ENCODE data around the gene MED23. TPM values are rescaled to one million over a fixed set of nuclear protein-coding genes. Genes with fewer than 3 reads are reported as not detected.

MED23 gene
- total RNA-seq, 4 donors from 2014 or later, result 42.6 to 54.7 (median 46.7) TPM

- WGBS, 2 donors, result 95 to 98% methylated on average over 4 of the region's 4 CpGs
- no peaks in the 10 kb centered on the region for H3K4me1 ChIP-seq
- H3K4me3 ChIP-seq (replicated peaks in 1 of 3), result no peak overlapping the region
- H3K9me3 ChIP-seq, result no peaks in the 10 kb centered on the region
- no peak overlapping the region for H3K27ac ChIP-seq
- no peaks in the 10 kb centered on the region for H3K27me3 ChIP-seq
- DNase-seq, result no peak
- TF ChIP-seq, protein P1, sequence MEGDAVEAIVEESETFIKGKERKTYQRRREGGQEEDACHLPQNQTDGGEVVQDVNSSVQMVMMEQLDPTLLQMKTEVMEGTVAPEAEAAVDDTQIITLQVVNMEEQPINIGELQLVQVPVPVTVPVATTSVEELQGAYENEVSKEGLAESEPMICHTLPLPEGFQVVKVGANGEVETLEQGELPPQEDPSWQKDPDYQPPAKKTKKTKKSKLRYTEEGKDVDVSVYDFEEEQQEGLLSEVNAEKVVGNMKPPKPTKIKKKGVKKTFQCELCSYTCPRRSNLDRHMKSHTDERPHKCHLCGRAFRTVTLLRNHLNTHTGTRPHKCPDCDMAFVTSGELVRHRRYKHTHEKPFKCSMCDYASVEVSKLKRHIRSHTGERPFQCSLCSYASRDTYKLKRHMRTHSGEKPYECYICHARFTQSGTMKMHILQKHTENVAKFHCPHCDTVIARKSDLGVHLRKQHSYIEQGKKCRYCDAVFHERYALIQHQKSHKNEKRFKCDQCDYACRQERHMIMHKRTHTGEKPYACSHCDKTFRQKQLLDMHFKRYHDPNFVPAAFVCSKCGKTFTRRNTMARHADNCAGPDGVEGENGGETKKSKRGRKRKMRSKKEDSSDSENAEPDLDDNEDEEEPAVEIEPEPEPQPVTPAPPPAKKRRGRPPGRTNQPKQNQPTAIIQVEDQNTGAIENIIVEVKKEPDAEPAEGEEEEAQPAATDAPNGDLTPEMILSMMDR (IDR thresholded peaks at IDR 0.05), result no peak
- no peak for TF ChIP-seq POLR2A (IDR thresholded peaks at IDR 0.05)
- H3K36me3 ChIP-seq, result peaks cover 50 to 64% of the 10 kb centered on the region in 2 donors
- intact Hi-C loops (cut with DNase I), result no loop called here
Measured at GRCh38 chr6:131615275-131615674, 12.8 kb downstream of the MED23 start.

DNA sequence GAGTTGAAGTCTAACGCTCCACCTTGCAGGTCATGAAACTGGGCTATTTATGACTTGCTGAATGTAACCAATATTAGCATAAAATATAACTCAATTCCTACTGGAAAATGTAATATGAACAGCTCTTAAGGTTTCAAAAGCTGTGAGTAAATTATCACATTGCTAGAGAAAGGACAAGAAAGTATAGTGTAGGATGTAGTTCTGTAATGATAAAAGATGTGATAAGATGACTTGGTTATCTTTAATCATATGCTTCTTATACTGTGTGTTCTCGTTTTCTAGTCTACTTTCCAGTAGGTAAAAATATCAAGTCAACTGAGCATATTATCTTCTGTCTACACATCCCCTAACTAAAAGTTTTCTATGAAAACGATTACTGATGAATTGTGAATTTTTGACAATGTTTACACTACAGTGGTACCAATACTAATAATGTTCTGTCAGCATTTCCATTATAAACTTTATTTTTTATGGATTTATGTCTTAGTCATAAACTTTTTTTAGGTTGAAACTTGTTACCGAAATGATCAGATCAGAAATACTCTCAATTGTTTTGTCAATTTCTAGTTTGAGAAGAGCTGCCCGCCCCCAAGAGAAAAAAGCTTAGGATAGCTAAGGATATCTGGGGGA, 14.6 kb downstream of the MED23 start:
- WGBS, 2 donors, result 93 to 95% methylated on average over 5 of the region's 5 CpGs
- Histone ChIP-seq H3K36me3 (peaks cover 43 to 59% of the 10 kb centered on the region in 2 donors), H3K27me3 (no peaks in the 10 kb centered on the region), H3K27ac (no peak overlapping the region), H3K4me1 (no peaks in the 10 kb centered on the region), H3K9me3 (no peaks in the 10 kb centered on the region), H3K4me3 (replicated peaks in 1 of 3) (no peak overlapping the region)
- no peak for DNase-seq
- TF ChIP-seq, protein P1 (IDR thresholded peaks at IDR 0.05), result no peak
- TF ChIP-seq POLR2A (IDR thresholded peaks at IDR 0.05), result no peak
- intact Hi-C loops (cut with DNase I), result no loop called here

GRCh38 chr6:131602781-131603312, 25.2 kb downstream of the MED23 start:
- Histone ChIP-seq H3K36me3 (peaks cover 81% of the 10 kb centered on the region in 2 donors), H3K27ac (no peak overlapping the region), H3K9me3 (no peaks in the 10 kb centered on the region), H3K27me3 (no peaks in the 10 kb centered on the region), H3K4me1 (no peaks in the 10 kb centered on the region), H3K4me3 (replicated peaks in 1 of 3) (no peak overlapping the region)
- DNase-seq, result no peak
- intact Hi-C loops (cut with DNase I), result no loop called here
- 90 to 91% methylated on average over 1 of the region's 1 CpG for WGBS, 2 donors
- TF ChIP-seq POLR2A (IDR thresholded peaks at IDR 0.05), result no peak
- TF ChIP-seq, protein P1 (IDR thresholded peaks at IDR 0.05), result no peak

DNA sequence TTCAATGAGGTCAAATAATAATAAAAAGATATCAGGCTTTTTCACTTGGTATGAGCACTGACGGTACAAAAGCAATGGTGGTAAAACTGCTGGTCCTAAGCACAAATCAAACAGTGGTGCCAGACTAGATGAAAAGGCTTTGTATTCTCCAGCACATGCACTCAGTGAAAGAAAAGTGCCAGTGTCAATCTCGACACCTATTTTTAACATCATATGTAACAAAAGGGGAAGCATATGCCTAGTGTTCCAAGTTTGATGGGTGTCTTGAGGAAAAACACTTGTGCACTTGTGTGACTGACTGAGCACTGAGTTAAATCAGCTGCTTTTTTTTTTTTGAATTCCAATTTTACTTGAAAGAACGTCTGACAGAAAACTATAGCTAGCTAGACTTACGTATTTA, 27.3 kb downstream of the MED23 start:
- Histone ChIP-seq H3K27ac (no peak overlapping the region), H3K36me3 (peaks cover 68 to 84% of the 10 kb centered on the region in 2 donors)
- no peak for TF ChIP-seq POLR2A (IDR thresholded peaks at IDR 0.05)
- TF ChIP-seq, protein P1 (IDR thresholded peaks at IDR 0.05), result no peak

GRCh38 chr6:131597446-131597845, 30.6 kb downstream of the MED23 start:
- no peaks in the 10 kb centered on the region for H3K27me3 ChIP-seq
- intact Hi-C loops (cut with DNase I), result no loop called here
- H3K27ac ChIP-seq, result no peak overlapping the region
- no peak for TF ChIP-seq POLR2A (IDR thresholded peaks at IDR 0.05)
- TF ChIP-seq, protein P1 (IDR thresholded peaks at IDR 0.05), result peak in 3 of 6 experiments; percentile 33 to 38 (median 33)
- peaks cover 69 to 71% of the 10 kb centered on the region in 2 donors for H3K36me3 ChIP-seq
- no peak overlapping the region for H3K4me3 ChIP-seq (replicated peaks in 1 of 3)
- no peak for DNase-seq
- 96% methylated on average over 3 of the region's 3 CpGs for WGBS, 2 donors
- H3K4me1 ChIP-seq, result no peaks in the 10 kb centered on the region
- no peaks in the 10 kb centered on the region for H3K9me3 ChIP-seq

More for the DNA sequence above, 27.3 kb downstream of the MED23 start:
- Histone ChIP-seq H3K27me3 (no peaks in the 10 kb centered on the region), H3K4me3 (replicated peaks in 1 of 3) (no peak overlapping the region), H3K9me3 (no peaks in the 10 kb centered on the region), H3K4me1 (no peaks in the 10 kb centered on the region)
- WGBS, 2 donors, result 89 to 91% methylated on average over 4 of the region's 4 CpGs
- intact Hi-C loops (cut with DNase I), result no loop called here
- no peak for DNase-seq
